OCI-LY1 (cell line): ENCODE results near the gene DDX17.

Source experiments
- H2AFZ ChIP-seq: fragments of 200-600 bp; sonication (generic), shearing (Covaris generic); 2 replicates; pipeline ENCODE4 v1.6.0; 2014; ENCODE audit warnings: antibody characterized with exemption, mild to moderate bottlenecking, low read length
- H3F3A ChIP-seq: fragments of 200-600 bp; sonication (generic), shearing (Covaris generic); 2 replicates; pipeline ENCODE4 v1.6.0; 2014; ENCODE audit warnings: mild to moderate bottlenecking, antibody characterized with exemption, low read length, moderate library complexity; ENCODE audit not compliant: insufficient read depth
- H3K27ac ChIP-seq: fragments of 200-600 bp; sonication (generic); 2 replicates; pipeline ENCODE4 v1.5.1; 2014; ENCODE audit warnings: low read length, mixed run types, mild to moderate bottlenecking, low read depth; ENCODE audit not compliant: poor library complexity, severe bottlenecking
- H3K27me3 ChIP-seq: fragments of 200-600 bp; sonication (generic); 2 replicates; pipeline ENCODE4 v1.6.0; 2014; ENCODE audit warnings: antibody characterized with exemption, mild to moderate bottlenecking, low read length, moderate library complexity; ENCODE audit not compliant: insufficient read depth
- H3K36me3 ChIP-seq: fragments of 200-600 bp; sonication (generic); 2 replicates; pipeline ENCODE4 v1.6.1; 2014; ENCODE audit warnings: mild to moderate bottlenecking, antibody characterized with exemption, low read length, moderate library complexity, mixed read lengths; ENCODE audit not compliant: insufficient read depth
- H3K4me1 ChIP-seq: fragments of 200-600 bp; sonication (generic); 2 replicates; pipeline ENCODE4 v1.5.1; 2014; ENCODE audit warnings: mild to moderate bottlenecking, low read length, moderate library complexity; ENCODE audit not compliant: insufficient read depth, severe bottlenecking
- H3K4me2 ChIP-seq: fragments of 200-600 bp; sonication (generic), shearing (Covaris generic); 2 replicates; pipeline ENCODE4 v1.6.1; 2014; ENCODE audit warnings: low read length
- H3K4me3 ChIP-seq: fragments of 200-600 bp; sonication (generic); 2 replicates; pipeline ENCODE4 v1.5.1; 2014; ENCODE audit warnings: low read length, low read depth, mild to moderate bottlenecking, mixed read lengths; ENCODE audit not compliant: poor library complexity, severe bottlenecking
- H3K79me2 ChIP-seq: fragments of 200-600 bp; shearing (Covaris generic); 2 replicates; pipeline ENCODE4 v1.6.1; 2016; ENCODE audit warnings: mixed run types, low read length, mixed read lengths; ENCODE audit not compliant: insufficient read depth
- H3K9ac ChIP-seq: fragments of 200-600 bp; sonication (generic), shearing (Covaris generic); 2 replicates; pipeline ENCODE4 v1.6.1; 2014; ENCODE audit warnings: mild to moderate bottlenecking, low read length, mixed read lengths
- H3K9me2 ChIP-seq: fragments of 200-600 bp; sonication (generic), shearing (Covaris generic); 2 replicates; pipeline ENCODE4 v1.6.1; 2014; ENCODE audit warnings: low read depth, mild to moderate bottlenecking, low read length, mixed read lengths
- H3K9me3 ChIP-seq: fragments of 200-600 bp; shearing (Covaris generic); 2 replicates; pipeline ENCODE4 v1.6.1; 2014; ENCODE audit warnings: low read length, mixed read lengths
- H4K20me1 ChIP-seq: fragments of 200-600 bp; sonication (generic), shearing (Covaris generic); 2 replicates; pipeline ENCODE4 v1.6.0; 2016; ENCODE audit warnings: mild to moderate bottlenecking, low read length; ENCODE audit not compliant: insufficient read depth
- EZH2 ChIP-seq: fragments of 200-600 bp; sonication (generic), shearing (Covaris generic); IDR thresholded peaks from 2 replicates; pipeline ENCODE4 v1.8.0; 2017; ENCODE audit warnings: borderline replicate concordance, mixed run types, mild to moderate bottlenecking, antibody characterized with exemption, low read length, moderate library complexity, mixed read lengths
- TF ChIP-seq, protein P1 (sequence below): fragments of 200-600 bp; sonication (generic), shearing (Covaris generic); IDR thresholded peaks from 2 replicates; pipeline ENCODE4 v1.5.1; 2017; ENCODE audit warnings: mild to moderate bottlenecking, antibody characterized with exemption, low read length, moderate library complexity, mixed read lengths

The DDX17 gene

DNA sequence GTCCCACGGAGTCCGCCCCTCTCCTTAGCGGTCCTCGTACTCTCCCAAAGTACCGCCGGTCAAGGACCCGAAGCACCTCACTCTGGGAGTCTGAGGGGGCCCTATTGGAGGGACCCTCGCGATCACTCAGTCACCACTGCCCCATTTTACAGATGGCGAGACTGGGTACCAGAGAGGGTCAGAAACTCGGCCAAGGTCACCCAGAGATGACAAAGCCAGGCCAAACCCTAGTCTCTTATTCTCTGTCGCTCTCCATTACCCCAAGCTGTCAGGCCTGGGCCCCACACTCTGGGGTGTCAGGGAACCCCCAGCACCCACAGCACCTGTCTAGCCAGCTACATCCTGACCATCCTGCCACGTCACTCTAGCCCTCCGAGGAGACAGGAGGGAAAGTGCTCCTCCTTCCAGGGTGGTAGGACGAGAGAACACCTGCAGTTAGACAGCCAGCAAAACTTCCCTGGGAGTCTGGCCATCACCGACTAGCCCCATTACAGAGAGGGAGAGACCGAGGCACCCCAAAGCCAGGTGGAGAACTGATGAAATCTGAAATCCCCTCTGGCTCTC, 49.8 kb downstream of the DDX17 start:
- Histone ChIP-seq H3K9me2 (no peaks in the 10 kb centered on the region), H3K9ac (no peak overlapping the region), H3K36me3 (no peaks in the 10 kb centered on the region), H3K79me2 (no peaks in the 10 kb centered on the region), H3K4me3 (no peak overlapping the region), H3K27ac (no peak overlapping the region), H3F3A (no peaks in the 10 kb centered on the region), H4K20me1 (no peaks in the 10 kb centered on the region), H3K4me1 (peaks cover 2% of the 10 kb centered on the region), H3K27me3 (peaks cover 4% of the 10 kb centered on the region; the same call in 1 of the 2 replicates), H3K4me2 (no peak overlapping the region), H2AFZ (no peak overlapping the region), H3K9me3 (no peaks in the 10 kb centered on the region)
- TF ChIP-seq, protein P1, sequence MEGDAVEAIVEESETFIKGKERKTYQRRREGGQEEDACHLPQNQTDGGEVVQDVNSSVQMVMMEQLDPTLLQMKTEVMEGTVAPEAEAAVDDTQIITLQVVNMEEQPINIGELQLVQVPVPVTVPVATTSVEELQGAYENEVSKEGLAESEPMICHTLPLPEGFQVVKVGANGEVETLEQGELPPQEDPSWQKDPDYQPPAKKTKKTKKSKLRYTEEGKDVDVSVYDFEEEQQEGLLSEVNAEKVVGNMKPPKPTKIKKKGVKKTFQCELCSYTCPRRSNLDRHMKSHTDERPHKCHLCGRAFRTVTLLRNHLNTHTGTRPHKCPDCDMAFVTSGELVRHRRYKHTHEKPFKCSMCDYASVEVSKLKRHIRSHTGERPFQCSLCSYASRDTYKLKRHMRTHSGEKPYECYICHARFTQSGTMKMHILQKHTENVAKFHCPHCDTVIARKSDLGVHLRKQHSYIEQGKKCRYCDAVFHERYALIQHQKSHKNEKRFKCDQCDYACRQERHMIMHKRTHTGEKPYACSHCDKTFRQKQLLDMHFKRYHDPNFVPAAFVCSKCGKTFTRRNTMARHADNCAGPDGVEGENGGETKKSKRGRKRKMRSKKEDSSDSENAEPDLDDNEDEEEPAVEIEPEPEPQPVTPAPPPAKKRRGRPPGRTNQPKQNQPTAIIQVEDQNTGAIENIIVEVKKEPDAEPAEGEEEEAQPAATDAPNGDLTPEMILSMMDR = no peak
- no peak for TF ChIP-seq EZH2

DNA sequence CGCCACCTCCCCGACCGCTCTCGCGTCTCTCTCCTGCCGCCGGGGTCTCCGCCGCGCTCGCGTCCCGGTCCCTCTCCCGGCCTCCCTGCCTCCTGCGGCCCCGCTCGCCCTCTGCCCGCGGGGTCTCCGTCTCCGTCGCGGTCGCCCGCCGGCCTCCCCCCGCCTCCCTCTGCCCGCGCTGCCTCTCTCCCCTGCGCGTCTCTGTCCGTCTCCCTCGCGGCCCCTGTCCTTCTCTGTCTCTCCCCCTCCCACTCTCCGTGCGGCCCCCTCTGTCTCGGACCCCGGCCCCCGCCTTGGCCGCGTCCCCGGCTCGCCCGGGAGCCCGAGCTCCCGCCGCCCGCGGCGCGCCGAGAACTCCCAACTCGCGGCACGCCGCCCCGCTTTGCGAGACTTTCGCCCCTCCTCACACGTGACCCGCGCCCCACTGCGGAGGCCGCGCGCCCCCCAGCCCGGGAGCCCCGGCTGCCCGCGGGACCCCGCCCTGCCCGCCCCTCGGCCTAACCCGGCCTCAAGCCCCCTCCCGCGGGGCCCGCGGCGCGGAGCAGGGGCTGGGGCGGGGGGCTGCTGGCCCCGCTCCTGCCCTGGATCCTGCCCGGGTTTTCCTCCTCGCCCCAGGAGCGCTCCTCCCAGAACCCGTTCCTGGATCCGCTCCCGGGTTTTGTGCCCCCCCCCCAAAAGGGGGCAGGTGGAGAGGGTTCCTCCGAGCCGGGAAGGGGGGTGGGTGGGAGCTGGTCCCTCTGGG, 50.4 kb downstream of the DDX17 start:
- no peak overlapping the region for H3K27ac ChIP-seq
- no peaks in the 10 kb centered on the region for H3K4me1 ChIP-seq
- TF ChIP-seq, protein P1 = no peak
- TF ChIP-seq EZH2 = no peak
- no peaks in the 10 kb centered on the region for H3K79me2 ChIP-seq
- no peaks in the 10 kb centered on the region for H3F3A ChIP-seq
- peak overlapping the region; percentile 40 for H3K4me3 ChIP-seq
- H3K4me2 ChIP-seq = peak overlapping the region; percentile 34; the same call in 1 of the 2 replicates
- no peak overlapping the region for H2AFZ ChIP-seq
- no peak overlapping the region for H3K9ac ChIP-seq
- no peaks in the 10 kb centered on the region for H3K36me3 ChIP-seq
- H3K27me3 ChIP-seq = peaks cover 4% of the 10 kb centered on the region; the same call in 1 of the 2 replicates
- no peaks in the 10 kb centered on the region for H4K20me1 ChIP-seq
- no peaks in the 10 kb centered on the region for H3K9me3 ChIP-seq
- H3K9me2 ChIP-seq = no peaks in the 10 kb centered on the region

DNA sequence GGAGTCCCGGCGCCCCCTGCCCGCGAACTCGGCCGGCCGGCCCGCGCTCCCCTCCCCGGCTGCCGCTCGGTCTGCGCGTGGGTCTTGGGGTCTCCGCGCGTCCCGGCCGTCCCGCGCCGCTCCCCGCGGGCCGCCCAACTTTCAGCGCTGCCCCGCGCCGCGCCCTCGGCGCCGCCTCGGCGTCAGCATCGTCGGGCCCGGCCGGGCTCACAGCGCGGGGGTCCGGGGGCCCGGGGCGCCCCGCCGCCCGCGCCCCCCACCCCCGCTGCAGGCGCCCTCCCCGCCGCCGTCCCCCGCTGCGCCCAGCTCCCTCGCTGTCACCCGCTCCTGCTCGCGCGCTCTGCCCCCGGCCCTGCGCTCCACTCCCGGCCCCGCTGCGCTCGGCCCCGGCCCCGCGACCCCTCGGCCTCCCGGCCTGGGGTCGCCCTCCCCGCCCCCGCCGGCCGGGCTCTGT, 51.0 kb downstream of the DDX17 start, which contains the start of gene KCNJ4:
Gene KCNJ4 (minus strand): TSS at position 124 of the 454 bp plus-strand sequence. CDS start 27,067 bp downstream, outside the sequence.
- no peak within 1 kb of the TSS for H3K27ac ChIP-seq
- H3K9ac ChIP-seq = no peak within 1 kb of the TSS

More for the DNA sequence above, 51.0 kb downstream of the DDX17 start, which contains the start of gene KCNJ4:
- Histone ChIP-seq H3K36me3 (no peaks in the 10 kb centered on the region), H2AFZ (no peak within 1 kb of the TSS), H3K9me3 (no peaks in the 10 kb centered on the region), H3K79me2 (no peaks in the 10 kb centered on the region), H3F3A (no peaks in the 10 kb centered on the region), H3K4me3 (peak within 1 kb of the TSS; percentile 40), H3K27me3 (peaks cover 8% of the 10 kb centered on the region; the same call in 1 of the 2 replicates), H4K20me1 (no peaks in the 10 kb centered on the region), H3K9me2 (no peaks in the 10 kb centered on the region), H3K4me2 (peak within 1 kb of the TSS; percentile 34; the same call in 1 of the 2 replicates), H3K4me1 (no peaks in the 10 kb centered on the region)
- TF ChIP-seq EZH2 = no peak
- TF ChIP-seq, protein P1 = no peak
